Fibroblast of the aortic adventitia (primary cell): ENCODE data around the gene C2CD4D. TPM values are rescaled to one million over a fixed set of nuclear protein-coding genes. Genes with fewer than 3 reads are reported as not detected.

Source experiments
- DNase-seq: peaks from one replicate; pipeline ENCODE4 v3.0.0-alpha.2; 2010; ENCODE audit warnings: low read depth
- H3K4me3 ChIP-seq: 2 replicates; pipeline ENCODE4 v1.5.1; 2011; ENCODE audit warnings: low read depth, mild to moderate bottlenecking, control low read depth, low read length, moderate library complexity
- total RNA-seq: library from RNA; depleted of rRNA; stranded (reverse); fragments of >200 nt; gene quantifications from 2 replicates; pipeline ENCODE4 v1.2.3, GENCODE V29; 2012; ENCODE audit warnings: low replicate concordance
- TF ChIP-seq, protein P1 (sequence below): IDR thresholded peaks from 2 replicates; pipeline ENCODE4 v1.5.1; 2011; ENCODE audit warnings: mild to moderate bottlenecking, low read length, control low read depth, inconsistent platforms; ENCODE audit not compliant: insufficient read depth

C2CD4D gene
- total RNA-seq, 1 donor: not detected

DNA sequence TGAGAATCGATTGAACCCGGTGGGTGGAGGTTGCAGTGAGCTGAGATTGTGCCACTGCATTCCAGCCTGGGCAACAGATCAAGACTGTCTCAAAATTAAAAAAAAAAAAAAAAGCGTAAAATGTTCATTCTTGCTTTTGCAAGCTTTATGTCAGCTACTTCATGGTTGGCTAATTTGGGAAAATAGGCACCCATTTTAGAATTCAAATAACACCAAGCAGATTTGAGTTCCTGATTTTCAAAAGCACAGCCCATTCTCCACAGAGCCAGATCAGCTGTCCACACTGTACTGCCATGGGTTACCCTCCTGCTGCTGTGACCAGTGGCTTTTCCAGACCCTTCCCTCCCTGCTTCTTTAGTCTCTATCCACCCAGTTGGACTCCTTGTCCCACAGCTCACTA, 9.5 kb upstream of the C2CD4D start:
- peak; percentile 33 for DNase-seq

DNA sequence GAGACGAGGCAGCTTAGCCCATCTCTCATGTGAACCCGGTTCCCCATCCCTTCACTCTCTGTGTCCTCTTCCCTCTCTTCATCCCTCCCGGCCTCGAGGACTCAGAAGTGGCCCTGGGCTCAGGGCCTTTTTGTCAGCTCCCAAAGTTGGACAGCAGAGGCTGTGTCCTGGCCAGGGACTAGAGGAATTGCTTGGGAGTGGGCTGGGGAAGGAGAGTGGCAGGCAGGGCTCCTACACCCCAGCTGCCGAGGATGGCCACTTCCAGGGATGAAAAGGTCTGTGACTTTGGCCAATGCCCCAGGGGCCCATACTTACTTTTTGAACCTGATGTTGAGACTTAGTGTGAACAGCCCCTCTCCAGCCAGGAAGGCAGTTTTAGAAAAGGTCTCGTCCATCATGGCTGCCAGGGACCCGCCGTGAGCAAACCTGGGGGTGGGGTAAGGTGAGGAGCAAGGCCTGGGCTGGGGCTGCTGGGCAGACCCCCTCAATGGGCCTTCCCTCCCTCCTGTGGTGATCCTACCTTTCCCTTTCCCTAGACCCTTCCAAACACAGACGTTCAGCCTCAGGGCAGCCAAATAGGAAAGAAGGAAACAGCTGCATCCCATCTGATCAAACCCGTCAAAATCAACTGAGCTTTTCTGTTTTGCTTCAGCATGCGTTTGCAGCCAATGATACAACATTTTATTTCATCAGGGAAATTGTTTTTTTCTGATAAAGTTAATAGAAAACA, 8.4 kb upstream of the C2CD4D start:
- TF ChIP-seq, protein P1, sequence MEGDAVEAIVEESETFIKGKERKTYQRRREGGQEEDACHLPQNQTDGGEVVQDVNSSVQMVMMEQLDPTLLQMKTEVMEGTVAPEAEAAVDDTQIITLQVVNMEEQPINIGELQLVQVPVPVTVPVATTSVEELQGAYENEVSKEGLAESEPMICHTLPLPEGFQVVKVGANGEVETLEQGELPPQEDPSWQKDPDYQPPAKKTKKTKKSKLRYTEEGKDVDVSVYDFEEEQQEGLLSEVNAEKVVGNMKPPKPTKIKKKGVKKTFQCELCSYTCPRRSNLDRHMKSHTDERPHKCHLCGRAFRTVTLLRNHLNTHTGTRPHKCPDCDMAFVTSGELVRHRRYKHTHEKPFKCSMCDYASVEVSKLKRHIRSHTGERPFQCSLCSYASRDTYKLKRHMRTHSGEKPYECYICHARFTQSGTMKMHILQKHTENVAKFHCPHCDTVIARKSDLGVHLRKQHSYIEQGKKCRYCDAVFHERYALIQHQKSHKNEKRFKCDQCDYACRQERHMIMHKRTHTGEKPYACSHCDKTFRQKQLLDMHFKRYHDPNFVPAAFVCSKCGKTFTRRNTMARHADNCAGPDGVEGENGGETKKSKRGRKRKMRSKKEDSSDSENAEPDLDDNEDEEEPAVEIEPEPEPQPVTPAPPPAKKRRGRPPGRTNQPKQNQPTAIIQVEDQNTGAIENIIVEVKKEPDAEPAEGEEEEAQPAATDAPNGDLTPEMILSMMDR: no peak
- DNase-seq: peak; percentile 51

More for the DNA sequence above, 9.5 kb upstream of the C2CD4D start:
- TF ChIP-seq, protein P1: no peak
- no peak overlapping the region for H3K4me3 ChIP-seq

DNA sequence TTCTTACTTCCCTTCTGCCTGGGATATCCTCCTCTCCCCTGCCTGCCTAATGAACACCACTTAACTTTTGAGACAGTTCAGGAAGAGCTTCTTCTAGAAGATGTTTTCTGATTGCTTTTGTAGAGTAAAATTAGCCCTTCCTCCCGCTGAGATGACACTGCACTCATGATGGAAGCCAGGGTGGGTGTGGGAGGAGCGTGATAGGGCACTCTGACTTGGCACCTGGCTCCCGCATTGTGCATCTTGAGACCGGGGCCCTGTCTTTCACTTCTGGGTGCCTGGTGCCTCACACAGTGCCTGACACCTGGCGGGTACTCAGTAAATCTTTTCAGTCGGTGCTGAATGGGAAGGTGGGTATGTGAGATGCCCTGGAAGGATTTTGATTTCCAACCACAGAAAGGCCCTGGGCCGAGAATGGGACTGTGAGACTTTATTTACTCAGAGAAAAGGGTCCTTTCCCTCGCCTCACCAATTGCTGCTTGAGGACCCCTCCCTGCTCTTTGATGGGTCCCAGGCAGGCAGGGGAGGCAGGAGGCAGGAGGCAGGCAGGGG, 7.1 kb upstream of the C2CD4D start:
- no peak for DNase-seq
- H3K4me3 ChIP-seq: no peak overlapping the region
- TF ChIP-seq, protein P1: no peak

More for the DNA sequence above, 8.4 kb upstream of the C2CD4D start:
- H3K4me3 ChIP-seq: no peak overlapping the region

DNA sequence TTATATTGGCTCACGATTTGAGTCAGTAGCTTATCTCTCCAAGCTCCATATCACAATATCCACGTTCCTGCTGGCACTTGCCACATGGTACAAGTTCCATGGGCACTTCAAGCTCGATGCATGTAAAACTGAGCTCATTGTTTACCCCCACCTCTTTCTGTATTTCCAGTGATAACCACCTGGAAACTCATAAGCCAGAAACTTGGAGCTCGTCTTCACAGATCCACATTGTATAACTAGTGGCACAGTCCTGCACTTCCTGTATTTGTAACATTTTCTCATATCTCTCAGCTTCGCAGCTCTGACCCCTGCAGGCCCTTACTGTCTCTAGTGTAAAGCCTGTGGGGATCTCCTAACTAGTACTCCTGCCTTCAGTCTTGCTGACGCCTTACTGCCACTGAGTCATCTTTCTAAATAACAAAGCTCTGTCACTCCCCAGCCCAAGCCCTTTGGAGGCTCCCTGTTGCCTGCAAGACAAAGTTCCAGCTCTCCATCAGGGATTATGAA, 6.5 kb upstream of the C2CD4D start:
- DNase-seq: peak; percentile 52

DNA sequence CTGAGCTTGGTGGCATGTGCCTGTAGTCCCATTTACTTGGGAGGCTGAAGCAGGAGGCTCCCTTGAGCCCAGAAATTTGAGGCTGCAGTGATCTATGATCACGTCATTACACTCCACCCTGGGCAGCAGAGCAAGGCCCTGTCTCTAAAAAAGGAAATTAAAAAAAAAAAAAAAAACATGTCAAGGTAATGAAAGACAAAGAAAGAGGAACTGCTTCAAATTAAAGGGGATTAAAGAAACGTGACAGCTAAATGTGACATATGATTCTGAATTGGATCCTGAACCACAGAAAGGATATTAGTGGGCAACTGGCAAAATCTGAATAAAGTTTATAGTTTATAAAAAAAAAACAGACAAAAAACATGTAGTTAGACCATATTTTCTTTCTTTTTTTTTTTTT, 3.8 kb upstream of the C2CD4D start:
- TF ChIP-seq, protein P1: no peak
- no peak overlapping the region for H3K4me3 ChIP-seq
- DNase-seq: no peak

More for the DNA sequence above, 6.5 kb upstream of the C2CD4D start:
- H3K4me3 ChIP-seq: no peak overlapping the region
- TF ChIP-seq, protein P1: no peak

DNA sequence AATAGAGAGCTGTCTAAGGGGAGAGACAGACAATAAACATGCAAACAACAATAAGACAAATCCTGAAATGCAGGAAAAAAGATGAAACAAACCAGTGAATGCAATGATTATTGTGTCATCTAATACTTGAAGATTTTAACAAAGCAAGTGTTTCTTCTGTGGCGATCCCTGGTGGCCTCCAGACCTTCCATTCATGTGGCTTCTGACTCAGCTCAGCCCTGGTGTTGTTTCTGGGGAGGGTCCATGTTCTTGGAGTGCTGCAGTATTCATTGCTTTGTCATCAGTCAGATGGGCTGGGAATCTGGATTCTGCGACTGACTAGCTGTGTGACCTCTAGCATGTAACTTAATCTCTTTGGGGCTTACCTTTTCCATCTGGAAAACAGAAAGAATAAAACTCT, 1.5 kb upstream of the C2CD4D start:
- H3K4me3 ChIP-seq: no peak overlapping the region
- TF ChIP-seq, protein P1: no peak
- peak; percentile 53 for DNase-seq
